ENCODE data around the gene CCDC121. TPM values are rescaled to one million over a fixed set of nuclear protein-coding genes. Genes with fewer than 3 reads are reported as not detected.

CCDC121 gene
- total and polyA plus RNA-seq, 4 donors, result 1.8 to 12.8 (median 3.5) TPM

DNA sequence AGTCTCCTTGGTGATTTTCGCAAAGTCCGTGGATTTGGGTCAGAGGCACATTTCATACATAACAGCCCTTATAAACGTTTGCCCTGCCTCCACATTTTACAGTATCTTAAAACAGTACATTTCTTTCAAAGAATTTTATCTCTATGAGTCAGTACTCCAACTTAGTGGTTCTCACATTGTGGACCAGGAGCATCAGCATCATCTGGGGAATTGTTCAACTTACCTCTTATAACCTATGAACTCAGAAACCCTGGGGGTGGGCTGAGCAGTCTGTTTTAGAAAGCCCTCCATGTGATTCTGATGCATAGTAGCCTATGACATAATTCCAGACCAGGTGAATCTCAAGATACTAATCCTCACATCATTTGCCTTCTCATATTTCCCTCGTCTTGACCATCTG lies 22.2 kb upstream of the CCDC121 start:
- Histone ChIP-seq H3K4me3 (no peak overlapping the region), H3K9ac (ENCODE audit: insufficient read depth in 1 of 2, low read length in 2 of 2) (no peak overlapping the region), H3K27ac (ENCODE audit: low read depth in 1 of 2, low read length in 1 of 2) (no peak overlapping the region), H3K4me1 (ENCODE audit: control insufficient read depth in 5 of 5, insufficient read depth in 5 of 5, low read length in 5 of 5) (no peaks in the 10 kb centered on the region), H3K36me3 (ENCODE audit: control insufficient read depth in 4 of 4, insufficient read depth in 4 of 4, low read length in 4 of 4) (peaks cover 40 to 68% (median 45%) of the 10 kb centered on the region in 4 donors), H3K27me3 (ENCODE audit: control insufficient read depth in 3 of 3, insufficient read depth in 3 of 3, low read length in 2 of 3) (no peaks in the 10 kb centered on the region), H3K9me3 (ENCODE audit: control insufficient read depth in 4 of 4, insufficient read depth in 3 of 4, low read length in 3 of 4) (no peaks in the 10 kb centered on the region)
- DNase-seq, result no peak
- 86 to 87% methylated on average over 4 of the region's 4 CpGs for WGBS, 2 donors
- TF ChIP-seq, protein P1, sequence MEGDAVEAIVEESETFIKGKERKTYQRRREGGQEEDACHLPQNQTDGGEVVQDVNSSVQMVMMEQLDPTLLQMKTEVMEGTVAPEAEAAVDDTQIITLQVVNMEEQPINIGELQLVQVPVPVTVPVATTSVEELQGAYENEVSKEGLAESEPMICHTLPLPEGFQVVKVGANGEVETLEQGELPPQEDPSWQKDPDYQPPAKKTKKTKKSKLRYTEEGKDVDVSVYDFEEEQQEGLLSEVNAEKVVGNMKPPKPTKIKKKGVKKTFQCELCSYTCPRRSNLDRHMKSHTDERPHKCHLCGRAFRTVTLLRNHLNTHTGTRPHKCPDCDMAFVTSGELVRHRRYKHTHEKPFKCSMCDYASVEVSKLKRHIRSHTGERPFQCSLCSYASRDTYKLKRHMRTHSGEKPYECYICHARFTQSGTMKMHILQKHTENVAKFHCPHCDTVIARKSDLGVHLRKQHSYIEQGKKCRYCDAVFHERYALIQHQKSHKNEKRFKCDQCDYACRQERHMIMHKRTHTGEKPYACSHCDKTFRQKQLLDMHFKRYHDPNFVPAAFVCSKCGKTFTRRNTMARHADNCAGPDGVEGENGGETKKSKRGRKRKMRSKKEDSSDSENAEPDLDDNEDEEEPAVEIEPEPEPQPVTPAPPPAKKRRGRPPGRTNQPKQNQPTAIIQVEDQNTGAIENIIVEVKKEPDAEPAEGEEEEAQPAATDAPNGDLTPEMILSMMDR (IDR thresholded peaks at IDR 0.05; ENCODE audit: control extremely low read depth, extremely low read depth), result no peak
- no peak for ATAC-seq (ENCODE audit: insufficient read depth, low FRiP score)

DNA sequence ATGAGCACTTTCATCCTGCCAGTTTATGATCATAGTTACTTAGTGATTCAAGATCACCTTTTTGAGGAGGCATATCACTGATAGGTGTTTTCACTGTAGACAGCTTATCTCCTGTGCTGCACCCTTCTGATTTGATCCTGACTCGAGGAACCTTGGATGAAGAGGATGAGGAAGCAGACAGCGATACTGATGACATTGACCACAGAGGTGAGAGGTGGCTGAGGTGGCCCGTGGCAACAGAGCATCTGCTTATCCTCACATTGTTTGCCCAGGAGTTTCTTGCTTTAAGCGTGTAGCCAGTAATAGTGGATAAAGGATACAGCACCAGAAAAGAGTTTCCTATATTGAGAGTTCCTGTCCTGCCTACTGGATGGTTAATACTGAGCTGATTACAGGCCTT lies 18.9 kb upstream of the CCDC121 start:
- H3K9me3 ChIP-seq (ENCODE audit: control insufficient read depth in 4 of 4, insufficient read depth in 3 of 4, low read length in 3 of 4), result no peaks in the 10 kb centered on the region
- H3K27ac ChIP-seq (ENCODE audit: low read depth in 1 of 2, low read length in 1 of 2), result no peak overlapping the region
- ATAC-seq (ENCODE audit: insufficient read depth, low FRiP score) (no peak), DNase-seq (no peak)
- H3K27me3 ChIP-seq (ENCODE audit: control insufficient read depth in 3 of 3, insufficient read depth in 3 of 3, low read length in 2 of 3), result no peaks in the 10 kb centered on the region
- no peak overlapping the region for H3K9ac ChIP-seq (ENCODE audit: insufficient read depth in 1 of 2, low read length in 2 of 2)
- TF ChIP-seq, protein P1 (IDR thresholded peaks at IDR 0.05; ENCODE audit: control extremely low read depth, extremely low read depth), result no peak
- H3K36me3 ChIP-seq (ENCODE audit: control insufficient read depth in 4 of 4, insufficient read depth in 4 of 4, low read length in 4 of 4), result peaks cover 31 to 48% (median 37%) of the 10 kb centered on the region in 4 donors
- H3K4me3 ChIP-seq, result no peak overlapping the region
- H3K4me1 ChIP-seq (ENCODE audit: control insufficient read depth in 5 of 5, insufficient read depth in 5 of 5, low read length in 5 of 5), result no peaks in the 10 kb centered on the region
- 89 to 90% methylated on average over 4 of the region's 4 CpGs for WGBS, 2 donors

GRCh38 chr2:27647289-27647688 lies 18.5 kb upstream of the CCDC121 start:
- H3K9ac ChIP-seq (ENCODE audit: insufficient read depth in 1 of 2, low read length in 2 of 2), result no peak overlapping the region
- TF ChIP-seq, protein P1 (IDR thresholded peaks at IDR 0.05; ENCODE audit: control extremely low read depth, extremely low read depth), result no peak
- peaks cover 29 to 44% (median 37%) of the 10 kb centered on the region in 4 donors for H3K36me3 ChIP-seq (ENCODE audit: control insufficient read depth in 4 of 4, insufficient read depth in 4 of 4, low read length in 4 of 4)
- H3K9me3 ChIP-seq (ENCODE audit: control insufficient read depth in 4 of 4, insufficient read depth in 3 of 4, low read length in 3 of 4), result no peaks in the 10 kb centered on the region
- H3K27me3 ChIP-seq (ENCODE audit: control insufficient read depth in 3 of 3, insufficient read depth in 3 of 3, low read length in 2 of 3), result no peaks in the 10 kb centered on the region
- no peak for DNase-seq
- no peak for ATAC-seq (ENCODE audit: insufficient read depth, low FRiP score)
- H3K4me3 ChIP-seq, result no peak overlapping the region
- no peaks in the 10 kb centered on the region for H3K4me1 ChIP-seq (ENCODE audit: control insufficient read depth in 5 of 5, insufficient read depth in 5 of 5, low read length in 5 of 5)
- no peak overlapping the region for H3K27ac ChIP-seq (ENCODE audit: low read depth in 1 of 2, low read length in 1 of 2)

- Histone ChIP-seq H3K4me1 (ENCODE audit: control insufficient read depth in 5 of 5, insufficient read depth in 5 of 5, low read length in 5 of 5) (no peaks in the 10 kb centered on the region), H3K4me3 (no peak overlapping the region), H3K27ac (ENCODE audit: low read depth in 1 of 2, low read length in 1 of 2) (no peak overlapping the region), H3K36me3 (ENCODE audit: control insufficient read depth in 4 of 4, insufficient read depth in 4 of 4, low read length in 4 of 4) (peaks cover 27 to 39% (median 34%) of the 10 kb centered on the region in 4 donors), H3K9me3 (ENCODE audit: control insufficient read depth in 4 of 4, insufficient read depth in 3 of 4, low read length in 3 of 4) (no peaks in the 10 kb centered on the region), H3K9ac (ENCODE audit: insufficient read depth in 1 of 2, low read length in 2 of 2) (no peak overlapping the region), H3K27me3 (ENCODE audit: control insufficient read depth in 3 of 3, insufficient read depth in 3 of 3, low read length in 2 of 3) (no peaks in the 10 kb centered on the region)
- TF ChIP-seq, protein P1 (IDR thresholded peaks at IDR 0.05; ENCODE audit: control extremely low read depth, extremely low read depth), result no peak
- ATAC-seq (ENCODE audit: insufficient read depth, low FRiP score) (no peak), DNase-seq (no peak)
Measured at GRCh38 chr2:27645197-27645596, 16.4 kb upstream of the CCDC121 start.

Measured in lung (tissue), 12 donors.